Measurements from ENCODE around the gene SLC35F4. TPM values are rescaled to one million over a fixed set of nuclear protein-coding genes. Genes with fewer than 3 reads are reported as not detected.

Gene SLC35F4
- total RNA-seq, 2 donors from 2014 or later, result not detected

DNA sequence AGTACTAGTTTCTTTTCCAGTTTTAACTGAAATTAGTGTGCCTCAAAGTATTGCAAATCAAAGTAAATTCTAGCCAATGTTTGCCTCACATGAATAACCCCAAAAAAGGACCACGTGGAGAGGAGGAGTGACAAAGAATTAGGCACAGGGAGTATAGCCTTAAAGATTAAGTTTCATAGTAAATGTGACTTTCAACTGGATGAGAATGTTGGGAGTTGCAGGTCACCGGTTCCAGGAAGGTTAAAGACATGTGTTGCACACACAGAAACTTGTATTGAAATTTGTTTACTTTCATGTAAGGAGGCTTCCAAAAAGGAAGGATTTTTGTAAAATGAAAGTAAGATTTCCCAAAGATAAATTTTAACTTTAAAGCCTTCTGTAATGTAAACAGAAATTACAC, 283.1 kb downstream of the SLC35F4 start:
- H3K4me1 Mint-ChIP-seq, result no peaks in the 10 kb centered on the region
- H3K27ac Mint-ChIP-seq, result no peak overlapping the region
- no peak overlapping the region for H3K4me3 Mint-ChIP-seq

DNA sequence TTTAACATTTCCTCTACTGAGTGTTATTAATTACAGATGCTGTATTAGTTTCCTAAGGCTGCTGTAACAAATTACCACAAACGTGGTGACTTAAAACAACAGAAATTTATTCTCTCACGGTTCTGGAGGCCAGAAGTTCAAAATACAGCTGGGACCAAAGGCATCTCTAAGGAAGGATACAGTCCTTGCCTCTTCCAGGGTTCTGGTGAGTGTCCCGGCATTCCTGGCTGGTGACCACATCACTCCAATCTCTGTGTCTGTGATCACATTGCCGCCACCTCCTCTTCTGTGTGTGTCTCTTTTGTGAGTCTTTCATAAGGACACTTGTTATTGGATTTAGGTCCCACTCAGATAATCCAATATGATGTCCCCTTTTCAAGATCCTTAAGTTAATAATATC, 287.1 kb downstream of the SLC35F4 start:
- no peaks in the 10 kb centered on the region for H3K9me3 ChIP-seq (ENCODE audit: control insufficient read depth, low read length, poor library complexity, severe bottlenecking)
- DNase-seq (no peak), ATAC-seq (no peak)
- no peak overlapping the region for H3K4me3 Mint-ChIP-seq
- H3K27ac Mint-ChIP-seq, result no peak overlapping the region
- H3K4me1 Mint-ChIP-seq, result no peaks in the 10 kb centered on the region
- no peaks in the 10 kb centered on the region for H3K27me3 Mint-ChIP-seq
- no peaks in the 10 kb centered on the region for H3K36me3 Mint-ChIP-seq (ENCODE audit: low read depth)

More for the DNA sequence above, 283.1 kb downstream of the SLC35F4 start:
- no peak for ATAC-seq
- Mint-ChIP-seq H3K36me3 (ENCODE audit: low read depth) (no peaks in the 10 kb centered on the region), H3K27me3 (no peaks in the 10 kb centered on the region)
- no peaks in the 10 kb centered on the region for H3K9me3 ChIP-seq (ENCODE audit: control insufficient read depth, low read length, poor library complexity, severe bottlenecking)
- DNase-seq, result no peak

DNA sequence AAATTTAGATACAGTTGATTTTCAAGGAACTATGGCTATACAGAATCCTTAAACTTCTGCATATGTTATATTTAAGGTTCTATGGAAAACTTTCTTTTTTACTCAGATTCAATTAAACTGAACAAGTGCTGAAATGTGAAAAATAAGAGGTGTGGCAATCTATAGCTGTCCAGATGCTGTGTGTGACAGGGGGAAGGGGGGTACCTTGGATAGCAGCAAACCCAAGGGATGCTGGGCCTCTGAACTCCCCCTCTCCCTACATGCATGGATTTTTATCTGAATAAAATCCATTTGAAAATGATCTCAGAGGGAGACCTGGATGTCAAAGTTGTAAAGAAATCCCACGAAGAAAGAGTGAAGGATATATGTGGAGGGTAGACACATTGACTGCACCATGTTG, 289.4 kb downstream of the SLC35F4 start:
- no peaks in the 10 kb centered on the region for H3K9me3 ChIP-seq (ENCODE audit: control insufficient read depth, low read length, poor library complexity, severe bottlenecking)
- Mint-ChIP-seq H3K36me3 (ENCODE audit: low read depth) (no peaks in the 10 kb centered on the region), H3K4me1 (no peaks in the 10 kb centered on the region), H3K27ac (no peak overlapping the region), H3K4me3 (no peak overlapping the region), H3K27me3 (no peaks in the 10 kb centered on the region)
- DNase-seq (no peak), ATAC-seq (no peak)

DNA sequence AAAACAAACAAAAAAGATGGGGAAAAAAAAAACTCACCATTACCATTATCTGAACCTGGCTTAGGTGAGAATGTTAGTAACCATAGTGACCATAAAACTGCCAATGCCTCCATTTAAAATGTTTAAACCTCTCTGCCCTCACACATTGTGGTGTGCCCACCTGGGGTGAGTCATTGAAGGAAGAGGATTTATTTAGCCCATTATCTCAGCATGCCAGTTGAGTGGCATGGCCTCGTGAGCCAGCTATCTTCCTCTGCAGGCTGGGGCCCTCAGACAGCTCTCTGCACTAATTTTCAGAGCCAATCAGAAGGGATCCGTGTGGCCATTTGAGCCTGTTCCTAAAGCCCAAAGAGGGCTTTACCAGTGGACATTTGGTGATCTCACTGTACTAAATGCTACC, 290.4 kb downstream of the SLC35F4 start:
- no peak for DNase-seq
- Mint-ChIP-seq H3K27ac (no peak overlapping the region), H3K36me3 (ENCODE audit: low read depth) (no peaks in the 10 kb centered on the region), H3K27me3 (no peaks in the 10 kb centered on the region), H3K4me1 (no peaks in the 10 kb centered on the region), H3K4me3 (no peak overlapping the region)
- ATAC-seq, result no peak
- H3K9me3 ChIP-seq (ENCODE audit: control insufficient read depth, low read length, poor library complexity, severe bottlenecking), result no peaks in the 10 kb centered on the region

DNA sequence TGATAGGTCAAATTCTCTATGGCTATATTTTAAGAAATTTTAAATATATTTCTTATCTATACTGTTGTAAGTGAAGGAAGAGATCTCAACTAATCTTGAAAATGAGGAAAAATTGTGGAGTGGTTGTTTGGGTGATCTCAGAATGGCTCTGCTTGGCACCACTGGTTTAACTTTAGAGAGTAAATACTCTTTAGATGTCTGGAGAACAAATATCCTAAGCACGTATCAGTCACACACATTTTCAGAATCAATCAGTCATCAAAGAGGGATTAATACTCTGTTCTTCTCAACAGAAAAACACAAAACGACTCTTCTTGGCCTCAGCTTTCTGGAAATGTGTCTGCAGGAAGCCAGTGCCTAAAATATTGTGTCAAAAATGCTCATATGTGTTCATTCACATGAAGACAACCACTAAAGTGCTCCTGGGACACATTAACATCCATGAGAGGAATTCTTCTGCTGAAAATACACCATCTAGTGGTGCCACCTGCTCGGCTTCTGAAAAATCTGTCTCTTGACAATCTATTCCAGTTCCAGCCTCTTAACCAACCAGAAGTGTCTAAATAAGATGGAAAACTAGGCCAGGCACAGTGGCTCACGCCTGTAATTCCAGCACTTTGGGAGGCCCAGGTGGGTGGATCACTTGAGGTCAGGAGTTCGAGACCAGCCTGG, 291.1 kb downstream of the SLC35F4 start:
- Mint-ChIP-seq H3K27ac (no peak overlapping the region), H3K4me3 (no peak overlapping the region), H3K4me1 (no peaks in the 10 kb centered on the region), H3K27me3 (no peaks in the 10 kb centered on the region), H3K36me3 (ENCODE audit: low read depth) (no peaks in the 10 kb centered on the region)
- ATAC-seq (no peak), DNase-seq (no peak)
- no peaks in the 10 kb centered on the region for H3K9me3 ChIP-seq (ENCODE audit: control insufficient read depth, low read length, poor library complexity, severe bottlenecking)

DNA sequence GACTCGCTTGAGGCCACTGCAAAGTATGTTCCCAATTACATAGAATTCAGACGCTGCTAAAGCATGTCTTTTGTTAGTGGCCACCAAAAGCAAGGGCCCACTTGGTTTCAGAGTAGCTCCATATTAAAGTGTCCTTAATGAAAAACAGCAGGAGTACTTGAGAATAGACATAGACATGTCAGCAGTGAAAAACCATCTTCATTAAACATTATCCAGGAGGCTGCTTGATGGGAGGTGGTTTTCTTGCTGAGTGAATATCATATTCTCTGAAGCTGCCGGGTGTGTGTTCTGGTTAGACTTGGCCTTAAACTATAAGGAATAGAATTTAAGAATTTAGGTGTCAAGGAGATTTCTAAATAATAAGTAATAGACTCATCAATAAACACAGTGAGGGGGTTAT, 292.7 kb downstream of the SLC35F4 start:
- Mint-ChIP-seq H3K4me1 (no peaks in the 10 kb centered on the region), H3K36me3 (ENCODE audit: low read depth) (no peaks in the 10 kb centered on the region), H3K4me3 (no peak overlapping the region), H3K27me3 (no peaks in the 10 kb centered on the region), H3K27ac (no peak overlapping the region)
- ATAC-seq (no peak), DNase-seq (no peak)
- no peaks in the 10 kb centered on the region for H3K9me3 ChIP-seq (ENCODE audit: control insufficient read depth, low read length, poor library complexity, severe bottlenecking)

DNA sequence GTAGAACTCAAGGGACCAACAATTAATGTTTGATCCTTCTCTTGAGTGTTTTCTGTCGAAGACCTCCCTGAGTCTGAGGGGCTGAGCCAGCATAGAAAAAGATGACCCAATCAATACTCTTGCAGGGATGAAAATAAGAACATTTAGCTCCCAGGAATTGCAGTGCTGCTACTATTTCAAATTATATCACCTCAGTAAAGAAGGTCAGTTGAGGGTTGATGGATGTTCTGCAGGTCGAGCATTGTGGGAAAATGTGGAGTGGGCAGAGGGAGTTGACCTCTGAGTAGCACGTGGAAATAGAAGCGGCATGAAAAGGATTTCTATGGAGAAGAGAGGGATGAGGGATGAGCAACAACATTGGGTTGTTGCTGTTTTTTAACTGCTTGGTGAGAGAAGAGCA, 297.3 kb downstream of the SLC35F4 start:
- Mint-ChIP-seq H3K4me3 (no peak overlapping the region), H3K4me1 (no peaks in the 10 kb centered on the region), H3K27me3 (no peaks in the 10 kb centered on the region), H3K36me3 (ENCODE audit: low read depth) (no peaks in the 10 kb centered on the region), H3K27ac (no peak overlapping the region)
- DNase-seq (no peak), ATAC-seq (no peak)
- H3K9me3 ChIP-seq (ENCODE audit: control insufficient read depth, low read length, poor library complexity, severe bottlenecking), result no peaks in the 10 kb centered on the region

DNA sequence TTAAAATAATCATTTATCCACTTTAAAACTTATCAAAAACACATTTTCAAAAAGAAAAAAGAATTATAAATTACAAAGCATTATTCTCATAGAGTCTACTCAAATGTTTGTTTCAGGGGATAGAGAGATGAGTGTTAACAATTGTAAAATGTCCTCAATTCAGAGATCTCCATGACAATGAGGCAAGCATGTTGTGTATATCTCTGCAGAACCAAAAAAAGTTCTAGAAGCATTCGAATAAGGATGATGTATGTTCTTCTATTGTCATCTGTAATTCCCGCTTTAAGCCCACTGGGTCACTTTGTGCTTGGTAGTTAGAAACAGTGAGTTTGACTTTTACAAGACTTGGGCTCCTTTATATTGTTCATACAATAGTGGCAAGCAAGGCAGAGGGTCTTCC, 298.7 kb downstream of the SLC35F4 start:
- Mint-ChIP-seq H3K36me3 (ENCODE audit: low read depth) (no peaks in the 10 kb centered on the region), H3K4me1 (no peaks in the 10 kb centered on the region), H3K27ac (no peak overlapping the region), H3K27me3 (no peaks in the 10 kb centered on the region), H3K4me3 (no peak overlapping the region)
- no peak for DNase-seq
- no peak for ATAC-seq
- H3K9me3 ChIP-seq (ENCODE audit: control insufficient read depth, low read length, poor library complexity, severe bottlenecking), result no peaks in the 10 kb centered on the region

DNA sequence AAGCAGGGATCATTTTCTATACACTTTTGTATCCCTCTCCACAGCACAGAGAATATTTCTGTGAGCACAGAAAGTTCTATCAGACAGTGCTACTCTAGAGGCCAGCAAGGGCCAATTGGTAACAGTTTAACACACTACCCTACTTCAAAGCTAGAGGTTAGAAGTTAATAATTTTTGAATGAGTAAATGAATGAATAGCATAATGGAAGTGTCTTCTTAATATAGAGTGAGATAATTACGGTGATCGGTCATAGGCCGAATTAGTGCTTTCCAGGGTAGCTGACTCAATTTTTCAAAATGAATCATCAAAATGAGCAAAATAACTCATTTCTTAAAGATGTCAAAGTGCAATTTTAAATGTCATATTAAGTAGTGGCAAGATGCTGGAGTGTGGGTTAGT, 305.2 kb downstream of the SLC35F4 start:
- no peaks in the 10 kb centered on the region for H3K9me3 ChIP-seq (ENCODE audit: control insufficient read depth, low read length, poor library complexity, severe bottlenecking)
- Mint-ChIP-seq H3K36me3 (ENCODE audit: low read depth) (no peaks in the 10 kb centered on the region), H3K27ac (no peak overlapping the region), H3K27me3 (no peaks in the 10 kb centered on the region), H3K4me1 (no peaks in the 10 kb centered on the region), H3K4me3 (no peak overlapping the region)
- DNase-seq (no peak), ATAC-seq (no peak)

DNA sequence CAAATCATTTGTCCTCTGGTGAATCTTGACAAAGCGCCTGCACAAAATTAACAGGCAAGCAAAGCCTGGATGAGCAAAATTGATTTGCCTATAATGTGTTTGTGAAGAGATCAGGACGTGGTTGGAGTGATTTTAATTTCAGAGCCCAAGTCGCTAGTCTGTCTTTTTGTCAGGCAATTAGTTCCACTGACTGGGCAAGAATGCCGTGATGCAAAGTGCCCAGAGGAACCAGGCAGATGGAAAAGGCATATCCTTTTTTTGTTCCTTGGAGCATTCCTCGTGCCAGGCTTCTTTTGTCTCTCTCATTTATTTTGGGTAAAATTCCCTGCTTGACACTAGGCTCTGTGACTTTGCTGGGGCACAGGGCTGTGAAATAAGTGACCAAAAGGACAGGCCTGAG, 306.3 kb downstream of the SLC35F4 start:
- H3K4me3 Mint-ChIP-seq, result no peak overlapping the region
- no peaks in the 10 kb centered on the region for H3K4me1 Mint-ChIP-seq

DNA sequence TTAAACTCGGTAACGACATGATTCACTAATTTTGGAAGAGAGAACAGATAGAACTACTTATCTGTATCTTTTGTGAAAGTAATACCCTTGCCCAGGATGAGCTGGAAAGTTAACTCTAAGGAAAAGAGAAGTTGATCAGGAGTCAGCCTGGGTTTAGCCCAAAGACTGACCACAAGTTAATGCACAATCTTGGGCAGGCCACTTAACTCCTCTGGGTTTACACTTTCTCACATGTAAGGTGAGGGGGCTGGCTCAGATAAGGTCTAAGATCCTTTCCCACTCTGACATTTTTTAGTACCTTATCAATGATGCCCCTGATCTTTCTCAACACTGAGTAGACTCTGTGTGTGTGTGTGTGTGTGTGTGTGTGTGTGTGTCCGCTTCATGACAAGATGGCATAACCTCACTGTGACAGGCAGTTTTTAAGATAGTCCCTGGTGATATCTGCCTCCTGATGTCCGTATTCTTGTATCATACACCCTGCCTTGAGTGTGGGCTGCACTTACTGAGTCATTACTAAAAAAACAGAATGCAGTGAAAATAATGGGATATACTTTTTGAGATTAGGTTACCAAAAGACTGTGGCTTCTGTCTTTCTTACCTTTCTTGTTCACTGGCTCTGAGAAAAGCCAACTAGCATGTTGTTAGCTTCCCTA, 316.0 kb downstream of the SLC35F4 start:
- DNase-seq (no peak), ATAC-seq (no peak)
- Mint-ChIP-seq H3K4me1 (no peaks in the 10 kb centered on the region), H3K27me3 (no peaks in the 10 kb centered on the region), H3K36me3 (ENCODE audit: low read depth) (no peaks in the 10 kb centered on the region), H3K27ac (no peak overlapping the region), H3K4me3 (no peak overlapping the region)
- H3K9me3 ChIP-seq (ENCODE audit: control insufficient read depth, low read length, poor library complexity, severe bottlenecking), result no peaks in the 10 kb centered on the region

More for the DNA sequence above, 306.3 kb downstream of the SLC35F4 start:
- H3K27me3 Mint-ChIP-seq, result no peaks in the 10 kb centered on the region
- DNase-seq (no peak), ATAC-seq (no peak)
- H3K36me3 Mint-ChIP-seq (ENCODE audit: low read depth), result no peaks in the 10 kb centered on the region
- H3K9me3 ChIP-seq (ENCODE audit: control insufficient read depth, low read length, poor library complexity, severe bottlenecking), result no peaks in the 10 kb centered on the region
- H3K27ac Mint-ChIP-seq, result no peak overlapping the region

DNA sequence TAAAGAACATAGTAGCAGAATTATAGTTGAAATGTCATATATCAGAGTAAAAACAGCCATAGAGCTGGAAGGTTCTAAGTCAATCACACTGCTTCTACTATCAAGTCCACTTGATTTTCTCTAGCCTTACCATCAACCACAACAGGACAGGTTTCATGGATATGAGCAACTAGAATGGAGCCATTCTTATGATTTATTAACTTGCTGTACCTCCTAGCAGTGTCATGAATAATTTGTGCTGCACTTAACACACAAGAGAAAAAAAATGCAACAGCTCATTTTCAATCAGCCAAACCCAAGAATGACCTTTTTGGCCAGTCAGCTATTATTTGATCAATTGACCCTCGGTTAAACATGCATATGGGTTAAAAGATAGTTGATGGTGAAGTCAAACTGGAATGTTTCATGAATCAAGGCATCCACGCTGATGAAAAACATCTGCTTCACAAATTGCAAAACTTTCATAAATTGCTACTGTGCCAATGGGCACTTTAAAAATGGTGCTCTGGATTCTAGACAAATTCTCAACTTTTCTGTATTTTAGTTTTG, 316.8 kb downstream of the SLC35F4 start:
- Mint-ChIP-seq H3K27ac (no peak overlapping the region), H3K36me3 (ENCODE audit: low read depth) (no peaks in the 10 kb centered on the region), H3K27me3 (no peaks in the 10 kb centered on the region), H3K4me3 (no peak overlapping the region), H3K4me1 (no peaks in the 10 kb centered on the region)
- no peaks in the 10 kb centered on the region for H3K9me3 ChIP-seq (ENCODE audit: control insufficient read depth, low read length, poor library complexity, severe bottlenecking)
- DNase-seq (no peak), ATAC-seq (no peak)

DNA sequence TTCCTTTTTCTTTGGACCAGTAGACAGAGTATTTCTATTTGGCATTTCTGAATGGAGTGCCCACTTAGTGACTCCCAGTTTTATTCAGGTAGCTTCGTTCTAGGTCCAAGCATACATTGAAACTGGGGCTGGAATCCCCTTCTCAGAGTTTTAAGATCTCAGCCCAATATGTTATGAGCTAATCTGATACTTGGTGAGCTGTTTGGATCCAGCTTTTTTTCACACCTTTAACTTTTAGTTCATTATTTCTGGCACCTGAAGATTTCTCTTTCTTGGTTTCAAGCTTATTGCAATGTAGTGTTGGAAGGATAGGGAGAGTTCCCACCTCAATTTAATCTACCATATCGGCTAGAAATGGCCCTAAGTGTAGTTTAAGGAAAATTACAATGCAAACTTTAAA, 318.8 kb downstream of the SLC35F4 start:
- no peak overlapping the region for H3K4me3 Mint-ChIP-seq
- H3K36me3 Mint-ChIP-seq (ENCODE audit: low read depth), result no peaks in the 10 kb centered on the region
- no peaks in the 10 kb centered on the region for H3K9me3 ChIP-seq (ENCODE audit: control insufficient read depth, low read length, poor library complexity, severe bottlenecking)
- no peak overlapping the region for H3K27ac Mint-ChIP-seq
- ATAC-seq (no peak), DNase-seq (no peak)
- H3K4me1 Mint-ChIP-seq, result no peaks in the 10 kb centered on the region
- no peaks in the 10 kb centered on the region for H3K27me3 Mint-ChIP-seq

DNA sequence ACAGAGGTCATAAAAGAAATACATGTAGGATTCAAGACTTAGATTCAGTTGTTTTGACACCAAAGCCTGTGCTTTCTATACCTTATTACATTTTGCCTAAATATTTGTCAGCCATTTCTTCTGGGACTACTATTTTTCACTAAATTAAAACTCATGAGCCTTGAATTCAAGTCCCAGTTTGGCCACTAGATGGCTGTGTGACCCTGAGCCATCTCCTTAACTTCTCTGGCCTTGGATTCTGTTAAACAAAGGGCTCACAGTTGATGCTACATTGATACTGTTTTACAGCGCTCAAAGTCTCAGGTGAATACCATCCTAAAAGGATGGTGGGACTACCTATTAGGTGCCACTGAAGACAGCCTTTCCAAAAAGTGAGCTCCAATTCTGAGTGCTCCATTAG, 332.7 kb downstream of the SLC35F4 start:
- Mint-ChIP-seq H3K27ac (no peak overlapping the region), H3K36me3 (ENCODE audit: low read depth) (no peaks in the 10 kb centered on the region), H3K27me3 (peaks cover 11% of the 10 kb centered on the region), H3K4me1 (no peaks in the 10 kb centered on the region), H3K4me3 (no peak overlapping the region)
- ATAC-seq, result no peak
- no peaks in the 10 kb centered on the region for H3K9me3 ChIP-seq (ENCODE audit: control insufficient read depth, low read length, poor library complexity, severe bottlenecking)
- no peak for DNase-seq

All from T-helper 17 cell (primary cell).